HepG2 (cell line): ENCODE measurements around the gene THRSP. TPM values are rescaled to one million over a fixed set of nuclear protein-coding genes. Genes with fewer than 3 reads are reported as not detected.

Experiments used
- DMAP1 ChIP-seq: IDR thresholded peaks from 2 replicates; pipeline ENCODE4 v1.6.1; 2016
- FOSL1 ChIP-seq: sonication (generic); formaldehyde crosslinking; IDR thresholded peaks from 2 replicates; pipeline ENCODE4 v1.9.0; 2021; ENCODE audit warnings: missing genetic modification reagents, borderline replicate concordance
- GATAD1 ChIP-seq: IDR thresholded peaks from 2 replicates; pipeline ENCODE4 v1.6.1; 2016; ENCODE audit warnings: missing genetic modification reagents, missing compliant biosample characterization
- HIVEP1 ChIP-seq: sonication (generic); formaldehyde crosslinking; IDR thresholded peaks from 2 replicates; pipeline ENCODE4 v1.4.0; 2020; ENCODE audit warnings: mild to moderate bottlenecking, missing genetic modification reagents
- IKZF1 ChIP-seq: fragments of 450-650 bp; IDR thresholded peaks from 2 replicates; pipeline ENCODE4 v1.7.1; 2016
- KDM3A ChIP-seq: IDR thresholded peaks from 2 replicates; pipeline ENCODE4 v1.6.1; 2018; ENCODE audit warnings: low read depth, missing compliant biosample characterization
- MAFG ChIP-seq: sonication (generic); formaldehyde crosslinking; IDR thresholded peaks from 2 replicates; pipeline ENCODE4 v1.5.1; 2020; ENCODE audit warnings: mild to moderate bottlenecking, missing genetic modification reagents
- MEIS2 ChIP-seq: sonication (generic); formaldehyde crosslinking; IDR thresholded peaks from 2 replicates; pipeline ENCODE4 v1.9.0; 2021; ENCODE audit warnings: mild to moderate bottlenecking, missing genetic modification reagents
- NFIC ChIP-seq: IDR thresholded peaks from 2 replicates; pipeline ENCODE4 v1.6.1; 2012; ENCODE audit warnings: mild to moderate bottlenecking, low read length, inconsistent platforms
- RFX3 ChIP-seq: IDR thresholded peaks from 2 replicates; pipeline ENCODE4 v1.6.1; 2016; ENCODE audit warnings: missing biosample characterization, missing genetic modification reagents
- SETDB1 ChIP-seq: sonication (generic); formaldehyde crosslinking; IDR thresholded peaks from 2 replicates; pipeline ENCODE4 v1.5.1; 2020; ENCODE audit warnings: missing genetic modification reagents, mild to moderate bottlenecking, borderline replicate concordance
- SOX6 ChIP-seq, 2 experiments: fragments of 450-650 bp in 1 of 2; sonication (generic) in 1 of 2; formaldehyde crosslinking in 1 of 2; IDR thresholded peaks; 2 replicates each; pipeline versions ENCODE4 v1.4.0 to v1.6.1; 2017 to 2020; ENCODE audit warnings: antibody characterized with exemption in 1 of 2, mild to moderate bottlenecking in 1 of 2, missing genetic modification reagents in 1 of 2
- THYN1 ChIP-seq: sonication (generic); formaldehyde crosslinking; IDR thresholded peaks from 2 replicates; pipeline ENCODE4 v1.8.1; 2023; ENCODE audit warnings: low read depth, mild to moderate bottlenecking, moderate library complexity, missing genetic modification reagents, borderline replicate concordance
- ZFY ChIP-seq: sonication (generic); formaldehyde crosslinking; IDR thresholded peaks from 2 replicates; pipeline ENCODE4 v1.4.0; 2020; ENCODE audit warnings: missing genetic modification reagents
- ZNF180 ChIP-seq: sonication (generic); formaldehyde crosslinking; IDR thresholded peaks from 2 replicates; pipeline ENCODE4 v1.4.0; 2020; ENCODE audit warnings: low read depth, missing genetic modification reagents, borderline replicate concordance
- ZNF30 ChIP-seq: sonication (generic); formaldehyde crosslinking; IDR thresholded peaks from 2 replicates; pipeline ENCODE4 v1.5.0; 2020; ENCODE audit warnings: mild to moderate bottlenecking, missing genetic modification reagents
- ZNF343 ChIP-seq: sonication (generic); formaldehyde crosslinking; IDR thresholded peaks from 2 replicates; pipeline ENCODE4 v1.4.0; 2020; ENCODE audit warnings: mild to moderate bottlenecking, missing genetic modification reagents
- ZNF367 ChIP-seq: sonication (generic); formaldehyde crosslinking; IDR thresholded peaks from 2 replicates; pipeline ENCODE4 v1.4.0; 2020; ENCODE audit warnings: missing genetic modification reagents, borderline replicate concordance
- ZNF510 ChIP-seq: sonication (generic); formaldehyde crosslinking; IDR thresholded peaks from 2 replicates; pipeline ENCODE4 v1.4.0; 2020; ENCODE audit warnings: low read depth, mild to moderate bottlenecking, missing genetic modification reagents
- ZNF530 ChIP-seq: sonication (generic); formaldehyde crosslinking; IDR thresholded peaks from 2 replicates; pipeline ENCODE4 v1.5.0; 2020; ENCODE audit warnings: low read depth, mild to moderate bottlenecking, missing genetic modification reagents
- ZNF615 ChIP-seq: sonication (generic); formaldehyde crosslinking; IDR thresholded peaks from 2 replicates; pipeline ENCODE4 v1.5.0; 2020; ENCODE audit warnings: mild to moderate bottlenecking, missing genetic modification reagents, borderline replicate concordance
- ZNF768 ChIP-seq: sonication (generic); formaldehyde crosslinking; IDR thresholded peaks from 2 replicates; pipeline ENCODE4 v1.4.0; 2020; ENCODE audit warnings: missing genetic modification reagents
- ZSCAN29 ChIP-seq: sonication (generic); formaldehyde crosslinking; conservative IDR thresholded peaks from 2 replicates; pipeline ENCODE4 v1.4.0; 2020; ENCODE audit warnings: mild to moderate bottlenecking, missing genetic modification reagents
- polyA plus RNA-seq, 8 experiments: library from polyadenylated mRNA; depleted of rRNA in 3 of 8; stranded (reverse) in 7 of 8; unstranded in 1 of 8; fragments of >200 nt; fragmentation: Illumina TruSeq in 4 of 8; extraction: Trizol in 4 of 8; gene quantifications; 2 replicates each; pipeline versions ENCODE4 v1.2.1 to v1.2.3, GENCODE V29; 2011 to 2016; ENCODE audit warnings: low read depth in 4 of 8, missing spikeins in 1 of 8, mixed read lengths in 1 of 8; ENCODE audit not compliant: insufficient read depth in 1 of 8
- total RNA-seq, 5 experiments: library from RNA; depleted of rRNA; stranded (reverse); fragments of >200 nt; fragmentation: Illumina TruSeq; extraction: Trizol; gene quantifications; 2 replicates each; pipeline ENCODE4 v1.2.3, GENCODE V29; 2016; ENCODE audit warnings: low read depth in 1 of 5
- TF ChIP-seq, protein P1 (sequence below): sonication (generic); formaldehyde crosslinking; IDR thresholded peaks from 2 replicates; pipeline ENCODE4 v1.8.1; 2023; ENCODE audit warnings: missing genetic modification reagents, mild to moderate bottlenecking, borderline replicate concordance
- TF ChIP-seq, protein P2 (sequence below): IDR thresholded peaks from 2 replicates; pipeline ENCODE4 v1.6.1; 2012; ENCODE audit warnings: inconsistent platforms
- TF ChIP-seq, protein P3 (sequence below): sonication (generic); formaldehyde crosslinking; IDR thresholded peaks from 2 replicates; pipeline ENCODE4 v1.5.0; 2020; ENCODE audit warnings: mild to moderate bottlenecking, missing genetic modification reagents, borderline replicate concordance
- TF ChIP-seq, protein P4 (sequence below): sonication (generic); formaldehyde crosslinking; IDR thresholded peaks from 2 replicates; pipeline ENCODE4 v1.5.0; 2020; ENCODE audit warnings: missing genetic modification reagents

Gene THRSP
- total and polyA plus RNA-seq, 2 of the 13 experiments (the other 11 are each of a cell fraction or from before 2014, with no cell fraction given): 0.13 to 0.58 TPM

DNA sequence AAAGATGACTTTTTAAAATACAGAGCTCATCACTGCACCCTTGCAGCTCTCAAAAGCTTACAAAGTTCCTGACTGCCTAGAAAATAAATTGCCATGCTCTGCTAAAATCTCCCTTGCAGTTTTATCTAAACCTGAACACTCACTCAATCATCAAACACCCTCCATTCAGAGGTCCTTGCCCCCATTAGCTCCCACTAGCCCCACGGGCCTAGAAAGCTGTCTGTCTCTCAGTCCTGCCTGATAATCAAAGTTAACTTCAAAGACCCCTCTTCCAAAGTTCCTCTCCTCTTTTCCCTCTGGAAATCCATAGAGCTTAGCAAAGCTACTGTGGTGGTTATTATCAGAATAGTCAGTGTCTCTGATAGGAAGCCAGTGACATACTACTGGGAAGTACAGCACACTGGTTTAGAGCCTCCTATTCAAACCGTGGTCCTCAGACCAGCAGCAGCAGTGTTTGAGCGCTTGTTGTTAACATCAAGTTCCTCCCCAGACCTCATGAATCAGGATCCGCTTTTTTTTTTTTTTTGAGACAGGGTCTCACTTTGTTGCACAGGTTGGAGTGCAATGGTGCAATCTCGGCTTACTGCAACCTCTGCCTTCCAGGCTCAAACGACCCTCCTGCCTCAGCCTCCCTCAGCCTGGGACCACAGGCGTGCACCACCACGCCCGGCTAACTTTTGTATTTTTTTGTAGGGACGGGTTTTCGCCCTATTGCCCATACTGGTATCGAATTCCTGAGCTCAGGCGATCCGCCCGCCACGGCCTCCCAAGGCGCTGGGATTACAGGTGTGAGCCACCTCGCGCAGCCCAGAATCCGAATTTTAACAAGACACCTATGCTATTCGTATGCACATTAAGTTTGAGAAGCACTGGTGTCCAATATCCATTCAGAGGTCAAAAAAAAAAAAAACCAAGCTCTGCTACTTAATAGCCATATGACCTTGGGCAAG lies 14.8 kb downstream of the THRSP start (continued):
- no peak for TF ChIP-seq IKZF1
- TF ChIP-seq, protein P1, sequence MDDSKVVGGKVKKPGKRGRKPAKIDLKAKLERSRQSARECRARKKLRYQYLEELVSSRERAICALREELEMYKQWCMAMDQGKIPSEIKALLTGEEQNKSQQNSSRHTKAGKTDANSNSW (CRISPR knock-in tag): no peak
- TF ChIP-seq FOSL1: no peak
- TF ChIP-seq GATAD1 (CRISPR knock-in tag): no peak
- TF ChIP-seq THYN1: no peak
- no peak for TF ChIP-seq KDM3A (CRISPR knock-in tag)
- TF ChIP-seq SETDB1 (CRISPR knock-in tag): no peak
- no peak for TF ChIP-seq ZNF343
- TF ChIP-seq MEIS2 (CRISPR knock-in tag): no peak
- 0 out of 2 replicates have a peak, but pooled peaks have one; percentile 5 for TF ChIP-seq ZNF615 (CRISPR knock-in tag)
- TF ChIP-seq ZNF367: no peak
- TF ChIP-seq ZNF180 (CRISPR knock-in tag): no peak
- TF ChIP-seq, protein P2, sequence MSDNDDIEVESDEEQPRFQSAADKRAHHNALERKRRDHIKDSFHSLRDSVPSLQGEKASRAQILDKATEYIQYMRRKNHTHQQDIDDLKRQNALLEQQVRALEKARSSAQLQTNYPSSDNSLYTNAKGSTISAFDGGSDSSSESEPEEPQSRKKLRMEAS: 0 out of 2 replicates have a peak, but pooled peaks have one; percentile 5
- TF ChIP-seq, protein P3, sequence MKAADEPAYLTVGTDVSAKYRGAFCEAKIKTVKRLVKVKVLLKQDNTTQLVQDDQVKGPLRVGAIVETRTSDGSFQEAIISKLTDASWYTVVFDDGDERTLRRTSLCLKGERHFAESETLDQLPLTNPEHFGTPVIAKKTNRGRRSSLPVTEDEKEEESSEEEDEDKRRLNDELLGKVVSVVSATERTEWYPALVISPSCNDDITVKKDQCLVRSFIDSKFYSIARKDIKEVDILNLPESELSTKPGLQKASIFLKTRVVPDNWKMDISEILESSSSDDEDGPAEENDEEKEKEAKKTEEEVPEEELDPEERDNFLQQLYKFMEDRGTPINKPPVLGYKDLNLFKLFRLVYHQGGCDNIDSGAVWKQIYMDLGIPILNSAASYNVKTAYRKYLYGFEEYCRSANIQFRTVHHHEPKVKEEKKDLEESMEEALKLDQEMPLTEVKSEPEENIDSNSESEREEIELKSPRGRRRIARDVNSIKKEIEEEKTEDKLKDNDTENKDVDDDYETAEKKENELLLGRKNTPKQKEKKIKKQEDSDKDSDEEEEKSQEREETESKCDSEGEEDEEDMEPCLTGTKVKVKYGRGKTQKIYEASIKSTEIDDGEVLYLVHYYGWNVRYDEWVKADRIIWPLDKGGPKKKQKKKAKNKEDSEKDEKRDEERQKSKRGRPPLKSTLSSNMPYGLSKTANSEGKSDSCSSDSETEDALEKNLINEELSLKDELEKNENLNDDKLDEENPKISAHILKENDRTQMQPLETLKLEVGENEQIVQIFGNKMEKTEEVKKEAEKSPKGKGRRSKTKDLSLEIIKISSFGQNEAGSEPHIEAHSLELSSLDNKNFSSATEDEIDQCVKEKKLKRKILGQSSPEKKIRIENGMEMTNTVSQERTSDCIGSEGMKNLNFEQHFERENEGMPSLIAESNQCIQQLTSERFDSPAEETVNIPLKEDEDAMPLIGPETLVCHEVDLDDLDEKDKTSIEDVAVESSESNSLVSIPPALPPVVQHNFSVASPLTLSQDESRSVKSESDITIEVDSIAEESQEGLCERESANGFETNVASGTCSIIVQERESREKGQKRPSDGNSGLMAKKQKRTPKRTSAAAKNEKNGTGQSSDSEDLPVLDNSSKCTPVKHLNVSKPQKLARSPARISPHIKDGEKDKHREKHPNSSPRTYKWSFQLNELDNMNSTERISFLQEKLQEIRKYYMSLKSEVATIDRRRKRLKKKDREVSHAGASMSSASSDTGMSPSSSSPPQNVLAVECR (CRISPR knock-in tag): no peak
- TF ChIP-seq ZNF510 (CRISPR knock-in tag): no peak
- no peak for TF ChIP-seq RFX3 (CRISPR knock-in tag)
- TF ChIP-seq HIVEP1: no peak
- TF ChIP-seq ZNF530 (CRISPR knock-in tag): no peak
- TF ChIP-seq DMAP1 (CRISPR knock-in tag): no peak
- TF ChIP-seq, protein P4, sequence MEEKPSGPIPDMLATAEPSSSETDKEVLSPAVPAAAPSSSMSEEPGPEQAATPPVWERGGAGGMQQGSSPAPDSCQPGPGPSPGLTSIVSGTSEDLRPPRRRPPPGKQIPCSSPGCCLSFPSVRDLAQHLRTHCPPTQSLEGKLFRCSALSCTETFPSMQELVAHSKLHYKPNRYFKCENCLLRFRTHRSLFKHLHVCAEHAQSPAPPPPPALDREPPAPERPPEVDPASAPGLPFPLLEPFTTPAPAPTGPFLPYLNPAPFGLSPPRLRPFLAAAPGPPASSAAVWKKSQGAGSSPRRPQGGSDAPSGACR (CRISPR knock-in tag): no peak
- no peak for TF ChIP-seq ZNF30 (CRISPR knock-in tag)
- no peak for TF ChIP-seq SOX6 (IDR thresholded peaks at IDR 0.05)
- TF ChIP-seq SOX6 (CRISPR knock-in tag; IDR thresholded peaks at IDR 0.05): no peak
- no peak for TF ChIP-seq NFIC
- no peak for TF ChIP-seq MAFG (CRISPR knock-in tag)
- no peak for TF ChIP-seq ZFY (CRISPR knock-in tag)
- TF ChIP-seq ZSCAN29: no peak
- no peak for TF ChIP-seq ZNF768 (CRISPR knock-in tag)
